IMR-90 (cell line): Measurements from ENCODE around the gene TRPM4. TPM values are rescaled to one million over a fixed set of nuclear protein-coding genes. Genes with fewer than 3 reads are reported as not detected.

Experiments
- ATAC-seq: fragments of 200-7000 bp; cut with Tn5 transposase; 2 replicates; pipeline ENCODE4 v1.9.1; 2020; ENCODE audit warnings: low read depth, mild to moderate bottlenecking, moderate library complexity
- BruUV-seq: library from RNA; stranded (reverse); fragments of 400-500 nt; replicated peaks from 2 replicates; lab custom pipeline; 2021; lab: Mats Ljungman, UMichigan
- CTCF ChIA-PET: fragments of 300-600 bp; formaldehyde crosslinking; extraction: SDS; loops from one replicate; lab custom pipeline; 2021; ENCODE audit warnings: antibody characterized with exemption; lab: Yijun Ruan, JAX
- POLR2A ChIA-PET: fragments of 300-600 bp; sonication (Branson Sonifier 250); formaldehyde crosslinking; loops from one replicate; lab custom pipeline; 2022; ENCODE audit warnings: antibody characterized with exemption; ENCODE audit not compliant: unreplicated experiment; lab: Charles Lee
- DNase-seq: peaks from one replicate; pipeline ENCODE4 v3.0.0; 2013
- H2AFZ ChIP-seq: replicated peaks from 2 replicates; pipeline ENCODE3; 2013; ENCODE audit warnings: low read length, mild to moderate bottlenecking; ENCODE audit not compliant: poor library complexity
- H2AK5ac ChIP-seq: 2 replicates; pipeline ENCODE4 v1.6.1; 2013; ENCODE audit warnings: low read depth, low read length, inconsistent platforms
- H2AK9ac ChIP-seq: replicated peaks from 2 replicates; pipeline ENCODE3; 2013; ENCODE audit warnings: mild to moderate bottlenecking, low read depth, low read length, moderate library complexity; ENCODE audit not compliant: poor library complexity
- H2BK120ac ChIP-seq: 2 replicates; pipeline ENCODE4 v1.6.1; 2013; ENCODE audit warnings: low read depth, low read length, inconsistent platforms
- H2BK15ac ChIP-seq: 3 replicates; pipeline ENCODE4 v1.6.1; 2013; ENCODE audit warnings: low read depth, low read length, inconsistent platforms
- H2BK20ac ChIP-seq: 2 replicates; pipeline ENCODE4 v1.6.1; 2013; ENCODE audit warnings: low read depth, mild to moderate bottlenecking, inconsistent platforms, low read length, moderate library complexity
- H2BK5ac ChIP-seq: 2 replicates; pipeline ENCODE4 v1.6.1; 2013; ENCODE audit warnings: mild to moderate bottlenecking, low read depth, low read length, inconsistent platforms; ENCODE audit not compliant: poor library complexity, severe bottlenecking
- H3K14ac ChIP-seq: replicated peaks from 2 replicates; pipeline ENCODE4 v1.6.1; 2013; ENCODE audit warnings: low read depth, low read length, inconsistent platforms
- H3K18ac ChIP-seq: 2 replicates; pipeline ENCODE4 v1.6.1; 2013; ENCODE audit warnings: low read depth, low read length, control low read depth
- H3K23ac ChIP-seq: 2 replicates; pipeline ENCODE4 v1.6.1; 2013; ENCODE audit warnings: low read depth, low read length, inconsistent platforms
- H3K27ac ChIP-seq: 2 replicates; pipeline ENCODE4 v1.5.1; 2013; ENCODE audit warnings: mild to moderate bottlenecking, control low read depth, low read length; ENCODE audit not compliant: insufficient read depth
- H3K27me3 ChIP-seq: 2 replicates; pipeline ENCODE4 v1.6.1; 2013; ENCODE audit warnings: low read length; ENCODE audit not compliant: control insufficient read depth, insufficient read depth
- H3K36me3 ChIP-seq: 2 replicates; pipeline ENCODE4 v1.6.1; 2013; ENCODE audit warnings: low read length, mixed read lengths; ENCODE audit not compliant: control insufficient read depth, insufficient read depth
- H3K4ac ChIP-seq: 2 replicates; pipeline ENCODE4 v1.6.1; 2013; ENCODE audit warnings: low read depth, low read length, inconsistent platforms
- H3K4me1 ChIP-seq: 2 replicates; pipeline ENCODE4 v1.6.1; 2013; ENCODE audit warnings: low read length, mixed read lengths; ENCODE audit not compliant: control insufficient read depth, insufficient read depth
- H3K4me2 ChIP-seq: 2 replicates; pipeline ENCODE4 v1.6.1; 2013; ENCODE audit warnings: low read depth, mild to moderate bottlenecking, control low read depth, low read length, moderate library complexity
- H3K4me3 ChIP-seq: 2 replicates; pipeline ENCODE4 v1.5.1; 2013; ENCODE audit warnings: low read depth, mild to moderate bottlenecking, control low read depth, low read length, moderate library complexity; ENCODE audit not compliant: insufficient read depth
- H3K56ac ChIP-seq: 2 replicates; pipeline ENCODE4 v1.6.1; 2013; ENCODE audit warnings: low read length, inconsistent platforms; ENCODE audit not compliant: insufficient read depth; ENCODE audit errors: extremely low read depth
- H3K79me1 ChIP-seq, 2 experiments: 2 replicates each; pipeline ENCODE4 v1.6.1; 2013; ENCODE audit warnings: low read length in 2 of 2, inconsistent platforms in 1 of 2, low read depth in 1 of 2
- H3K9ac ChIP-seq: 2 replicates; pipeline ENCODE4 v1.6.1; 2013; ENCODE audit warnings: low read depth, low read length, control low read depth
- H3K9me1 ChIP-seq: 2 replicates; pipeline ENCODE4 v1.6.1; 2013; ENCODE audit warnings: low read length, inconsistent platforms; ENCODE audit not compliant: insufficient read depth
- H3K9me3 ChIP-seq: 2 replicates; pipeline ENCODE4 v1.6.1; 2013; ENCODE audit warnings: low read length; ENCODE audit not compliant: control insufficient read depth, insufficient read depth
- H4K20me1 ChIP-seq: 2 replicates; pipeline ENCODE4 v1.6.1; 2013; ENCODE audit warnings: low read length, inconsistent platforms; ENCODE audit not compliant: insufficient read depth
- H4K5ac ChIP-seq: 2 replicates; pipeline ENCODE4 v1.6.1; 2013; ENCODE audit warnings: mild to moderate bottlenecking, low read depth, low read length, control low read depth
- H4K8ac ChIP-seq, 2 experiments: 2 replicates each; pipeline ENCODE4 v1.6.1; 2013; ENCODE audit warnings: low read depth in 2 of 2, low read length in 2 of 2, control low read depth in 1 of 2, inconsistent platforms in 1 of 2
- H4K91ac ChIP-seq: 2 replicates; pipeline ENCODE4 v1.6.1; 2013; ENCODE audit warnings: low read depth, low read length, inconsistent platforms; ENCODE audit not compliant: insufficient read depth
- BHLHE40 ChIP-seq: fragments of 150-350 bp; IDR thresholded peaks from 2 replicates; pipeline ENCODE4 v1.6.1; 2016; ENCODE audit warnings: mild to moderate bottlenecking, low read depth, low read length
- CEBPB ChIP-seq: IDR thresholded peaks from 2 replicates; pipeline ENCODE4 v1.6.1; 2012; ENCODE audit warnings: low read depth, low read length, improper control_type of control experiment
- CHD1 ChIP-seq: IDR thresholded peaks from 2 replicates; pipeline ENCODE4 v1.6.1; 2012; ENCODE audit warnings: low read depth, low read length, improper control_type of control experiment
- ELK1 ChIP-seq: fragments of 150-350 bp; IDR thresholded peaks from 2 replicates; pipeline ENCODE4 v1.6.1; 2016; ENCODE audit warnings: low read depth, mild to moderate bottlenecking, low read length, moderate library complexity, borderline replicate concordance
- FOS ChIP-seq: fragments of 150-350 bp; IDR thresholded peaks from 2 replicates; pipeline ENCODE4 v1.6.1; 2016; ENCODE audit warnings: low read depth, low read length
- MAFK ChIP-seq: IDR thresholded peaks from 2 replicates; pipeline ENCODE4 v1.6.1; 2012; ENCODE audit warnings: low read depth, low read length, improper control_type of control experiment
- MAZ ChIP-seq: IDR thresholded peaks from 2 replicates; pipeline ENCODE4 v1.6.1; 2012; ENCODE audit warnings: low read depth, mild to moderate bottlenecking, low read length, improper control_type of control experiment, moderate library complexity, borderline replicate concordance
- MXI1 ChIP-seq: IDR thresholded peaks from 2 replicates; pipeline ENCODE4 v1.6.1; 2012; ENCODE audit warnings: low read depth, mild to moderate bottlenecking, low read length, moderate library complexity, borderline replicate concordance
- POLR2A ChIP-seq: IDR thresholded peaks from 2 replicates; pipeline ENCODE4 v1.6.1; 2012; ENCODE audit warnings: mild to moderate bottlenecking, low read depth, low read length
- RAD21 ChIP-seq: IDR thresholded peaks from 2 replicates; pipeline ENCODE4 v1.6.1; 2012; ENCODE audit warnings: low read length, improper control_type of control experiment
- RCOR1 ChIP-seq: IDR thresholded peaks from 2 replicates; pipeline ENCODE4 v1.6.1; 2012; ENCODE audit warnings: mild to moderate bottlenecking, low read length, improper control_type of control experiment; ENCODE audit not compliant: insufficient replicate concordance
- RFX5 ChIP-seq: IDR thresholded peaks from 2 replicates; pipeline ENCODE4 v1.8.0; 2012; ENCODE audit warnings: low read depth, mild to moderate bottlenecking, low read length, moderate library complexity
- SMC3 ChIP-seq: fragments of 150-350 bp; IDR thresholded peaks from 2 replicates; pipeline ENCODE4 v1.6.1; 2016; ENCODE audit warnings: low read depth, mild to moderate bottlenecking, antibody characterized with exemption, low read length, moderate library complexity
- USF2 ChIP-seq: fragments of 150-350 bp; IDR thresholded peaks from 2 replicates; pipeline ENCODE4 v1.6.1; 2017; ENCODE audit warnings: mild to moderate bottlenecking, antibody characterized with exemption, low read length, low read depth
- WGBS, 2 experiments: methylation state at CpG; one replicate each; pipeline versions ENCODE4 v1.1.5 to v1.1.7; 2013; ENCODE audit warnings: missing lambda C conversion rate in 2 of 2; ENCODE audit not compliant: insufficient read length in 1 of 2; ENCODE audit errors: extremely low coverage in 2 of 2; 5-methylcytosine and 5-hydroxymethylcytosine counted together
- dilution Hi-C: fragments of 300-500 bp; cut with HindIII; formaldehyde crosslinking; loops from one replicate; pipeline ENCODE4 v1.14.3; 2018; ENCODE audit warnings: low sequenced_read_pairs; ENCODE audit not compliant: unreplicated experiment
- in situ Hi-C: fragments of 300-500 bp; cut with MboI; formaldehyde crosslinking; loops from 3 replicates; pipeline ENCODE4 v1.14.3; 2019; ENCODE audit warnings: low sequenced_read_pairs, inconsistent platforms, mixed read lengths
- intact Hi-C: fragments of 100-400 bp; cut with micrococcal nuclease; formaldehyde crosslinking; loops from 2 replicates; pipeline ENCODE4 v1.10.0; 2022
- polyA plus RNA-seq, 3 experiments: library from polyadenylated mRNA; depleted of rRNA; stranded (reverse); fragments of >200 nt; gene quantifications; 2 replicates each; pipeline ENCODE4 v1.2.3, GENCODE V29; 2012; ENCODE audit warnings: low replicate concordance in 1 of 3
- total RNA-seq: library from RNA; depleted of rRNA; stranded (reverse); fragments of >200 nt; gene quantifications from 2 replicates; pipeline ENCODE4 v1.2.3, GENCODE V29; 2012
- TF ChIP-seq, protein P1 (sequence below): conservative IDR thresholded peaks from 2 replicates; pipeline ENCODE4 v1.5.1; 2012; ENCODE audit warnings: mild to moderate bottlenecking, low read depth, low read length, improper control_type of control experiment

TRPM4 gene
- total and polyA plus RNA-seq, 2 of the 4 experiments (the other 2 are of a cell fraction), result 2.2 to 19.7 TPM

GRCh38 chr19:49210108-49210900 lies 52.7 kb downstream of the TRPM4 start:
- Histone ChIP-seq H3K4me3 (no peak overlapping the region), H2BK5ac (no peak overlapping the region), H2AK9ac (no peak overlapping the region), H3K36me3 (peaks cover 13% of the 10 kb centered on the region), H4K8ac (no peak overlapping the region), H3K79me1 (no peaks in the 10 kb centered on the region), H3K4ac (no peak overlapping the region), H3K23ac (no peak overlapping the region), H4K91ac (no peak overlapping the region), H3K18ac (no peak overlapping the region), H3K9ac (no peak overlapping the region), H2BK120ac (no peak overlapping the region), H2BK20ac (no peak overlapping the region), H3K14ac (no peak overlapping the region), H2AFZ (peak overlapping the region; percentile 56), H3K4me1 (no peaks in the 10 kb centered on the region), H2AK5ac (no peak overlapping the region; the same call in 1 of the 2 replicates), H3K27ac (no peak overlapping the region), H3K56ac (no peak overlapping the region), H4K20me1 (no peaks in the 10 kb centered on the region), H2BK15ac (no peak overlapping the region), H4K5ac (no peak overlapping the region), H3K27me3 (no peaks in the 10 kb centered on the region), H3K9me3 (no peaks in the 10 kb centered on the region), H3K9me1 (no peaks in the 10 kb centered on the region), H3K4me2 (no peak overlapping the region)
- intact Hi-C loops, result no loop called here
- DNase-seq (no peak), ATAC-seq (0 out of 2 replicates have a peak, but pooled peaks have one; percentile 36)
- in situ Hi-C loops, result no loop called here
- no TSS peak for BruUV-seq
- 45% methylated on average over 16 of the region's 50 CpGs; no CpG with 5 or more reads in 1 of the 2 experiments for WGBS, 2 experiments
- ChIA-PET CTCF (no interaction called here), POLR2A (no interaction called here)
- dilution Hi-C loops, result no loop called here
- TF ChIP-seq MXI1, result no peak
- TF ChIP-seq CEBPB, result no peak
- TF ChIP-seq POLR2A, result no peak
- TF ChIP-seq USF2, result no peak
- no peak for TF ChIP-seq RAD21
- TF ChIP-seq CHD1, result no peak
- TF ChIP-seq, protein P1, sequence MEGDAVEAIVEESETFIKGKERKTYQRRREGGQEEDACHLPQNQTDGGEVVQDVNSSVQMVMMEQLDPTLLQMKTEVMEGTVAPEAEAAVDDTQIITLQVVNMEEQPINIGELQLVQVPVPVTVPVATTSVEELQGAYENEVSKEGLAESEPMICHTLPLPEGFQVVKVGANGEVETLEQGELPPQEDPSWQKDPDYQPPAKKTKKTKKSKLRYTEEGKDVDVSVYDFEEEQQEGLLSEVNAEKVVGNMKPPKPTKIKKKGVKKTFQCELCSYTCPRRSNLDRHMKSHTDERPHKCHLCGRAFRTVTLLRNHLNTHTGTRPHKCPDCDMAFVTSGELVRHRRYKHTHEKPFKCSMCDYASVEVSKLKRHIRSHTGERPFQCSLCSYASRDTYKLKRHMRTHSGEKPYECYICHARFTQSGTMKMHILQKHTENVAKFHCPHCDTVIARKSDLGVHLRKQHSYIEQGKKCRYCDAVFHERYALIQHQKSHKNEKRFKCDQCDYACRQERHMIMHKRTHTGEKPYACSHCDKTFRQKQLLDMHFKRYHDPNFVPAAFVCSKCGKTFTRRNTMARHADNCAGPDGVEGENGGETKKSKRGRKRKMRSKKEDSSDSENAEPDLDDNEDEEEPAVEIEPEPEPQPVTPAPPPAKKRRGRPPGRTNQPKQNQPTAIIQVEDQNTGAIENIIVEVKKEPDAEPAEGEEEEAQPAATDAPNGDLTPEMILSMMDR, result no peak
- TF ChIP-seq RCOR1, result no peak
- no peak for TF ChIP-seq MAZ
- no peak for TF ChIP-seq RFX5
- TF ChIP-seq FOS, result no peak
- no peak for TF ChIP-seq SMC3
- TF ChIP-seq MAFK, result no peak
- TF ChIP-seq ELK1, result no peak
- no peak for TF ChIP-seq BHLHE40
